DMS153 treated with DMSO at 0.1 percent for 48 hours (cell line): ENCODE measurements around the gene MBLAC1.

Source experiments
- DNase-seq: peaks from one replicate; lab custom pipeline; 2025; ENCODE audit not compliant: unreplicated experiment; lab: John Stamatoyannopoulos, UW

Gene MBLAC1

DNA sequence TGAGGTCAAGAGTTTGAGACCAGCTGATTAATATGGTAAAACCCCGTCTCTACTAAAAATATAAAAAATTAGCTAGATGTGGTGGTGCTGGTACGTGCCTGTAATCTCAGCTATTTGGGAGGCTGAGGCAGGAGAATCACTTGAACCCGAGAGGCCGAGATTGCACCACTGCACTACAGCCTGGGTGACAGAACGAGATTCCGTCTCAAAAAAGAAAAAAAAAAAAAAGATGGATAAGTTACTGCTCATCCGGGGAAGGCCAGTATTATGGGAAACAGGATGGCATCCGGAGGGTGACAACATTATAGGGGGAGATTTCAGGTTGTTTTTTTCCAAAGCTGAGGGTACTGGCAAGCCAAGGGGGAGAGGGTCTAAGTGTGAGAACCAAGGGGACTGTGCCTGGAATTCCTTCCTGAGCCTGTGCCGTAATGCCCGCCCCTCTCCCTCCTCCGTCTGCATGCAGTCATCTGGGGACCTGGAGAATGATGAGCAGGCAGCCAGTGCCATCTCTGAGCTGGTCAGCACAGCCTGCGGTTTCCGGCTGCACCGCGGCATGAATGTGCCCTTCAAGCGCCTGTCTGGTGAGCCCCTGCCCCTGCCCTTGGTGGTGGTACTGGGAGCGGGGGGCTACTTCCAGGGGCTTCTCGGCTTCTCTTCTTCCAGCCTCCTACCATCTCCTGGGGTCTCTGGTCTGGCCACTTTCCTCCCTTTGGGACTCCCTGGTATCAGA is 26.3 kb downstream of the MBLAC1 start:
- DNase-seq, result no peak

- DNase-seq, result no peak
Measured at GRCh38 chr7:100153708-100154535, 27.2 kb downstream of the MBLAC1 start.

DNA sequence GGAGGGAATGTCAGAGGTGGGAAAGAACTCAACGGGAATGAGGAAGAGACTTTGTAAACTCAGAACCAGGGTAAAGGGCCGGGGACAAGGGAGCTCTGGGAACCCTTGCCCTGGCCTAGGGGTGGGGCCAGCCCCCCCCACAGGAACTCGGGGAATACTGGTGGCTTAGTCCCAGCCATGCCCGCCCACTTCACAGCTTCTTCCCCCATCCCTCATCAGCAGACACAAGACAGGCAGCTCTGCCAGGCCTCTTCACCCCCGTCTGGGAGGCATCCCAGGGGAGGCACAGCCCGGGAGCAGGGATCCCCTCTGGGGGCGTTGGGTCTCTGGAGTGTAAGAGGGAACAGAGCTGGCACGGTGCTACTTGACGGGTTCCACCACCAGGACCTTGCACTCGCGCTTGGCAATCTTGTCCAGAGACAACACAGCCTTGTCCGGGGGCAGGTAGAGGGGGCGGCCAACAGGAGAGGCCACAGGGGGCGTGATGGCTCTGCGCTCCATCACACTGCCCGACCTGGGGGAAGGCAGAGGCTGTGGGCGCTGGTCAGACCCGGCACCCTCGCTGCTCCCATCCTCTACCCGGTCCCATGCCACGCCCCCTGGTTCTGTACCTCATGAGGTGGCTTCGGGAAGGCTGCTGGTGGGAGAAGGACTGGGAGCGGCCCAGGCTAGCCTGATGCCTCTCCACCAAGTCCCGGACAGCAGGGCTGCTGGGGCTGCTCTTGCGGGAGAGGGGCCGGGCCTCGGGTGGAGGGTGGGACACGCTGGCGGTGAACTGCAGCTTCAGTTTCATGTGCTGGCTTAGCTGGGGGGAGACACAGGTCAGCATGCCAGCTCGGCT is 28.1 kb downstream of the MBLAC1 start:
- no peak for DNase-seq

GRCh38 chr7:100155553-100156317 is 29.0 kb downstream of the MBLAC1 start:
- DNase-seq, result no peak

DNA sequence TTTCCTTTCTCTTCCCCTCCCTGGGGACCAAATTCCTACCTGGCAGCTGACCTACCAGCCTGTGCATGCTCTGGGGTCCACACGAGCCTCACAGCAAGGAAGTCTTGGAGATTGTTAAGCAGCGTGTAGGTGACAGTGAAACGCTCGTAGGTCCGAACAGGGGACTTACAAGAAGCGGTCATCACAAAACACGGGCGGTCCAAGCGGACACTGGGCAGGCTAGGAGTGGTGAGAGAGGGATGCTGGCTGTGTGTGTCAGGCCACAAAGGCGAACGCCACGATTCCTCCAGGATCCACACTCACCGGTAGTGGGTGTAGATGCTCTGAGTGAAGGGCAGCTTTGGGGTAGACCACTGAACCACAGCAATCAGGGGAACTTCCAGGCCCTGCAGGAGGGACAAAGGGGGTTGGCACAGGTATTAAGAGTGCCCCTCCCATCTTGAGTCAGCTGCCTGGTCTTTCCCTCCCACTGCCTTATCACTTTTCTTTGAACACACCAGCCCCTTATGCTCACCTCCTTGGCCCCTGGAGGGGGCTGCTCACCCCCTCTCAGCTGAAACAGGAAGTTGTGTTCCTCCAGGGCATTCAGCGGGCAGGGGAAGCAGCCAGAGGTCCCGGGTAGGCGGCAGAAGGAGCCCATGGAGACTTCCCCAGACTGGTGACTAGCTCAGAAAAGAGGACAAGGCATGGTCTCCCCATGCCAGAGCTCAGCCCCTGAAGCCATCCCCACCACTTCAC is 29.7 kb downstream of the MBLAC1 start:
- DNase-seq, result no peak

- no peak for DNase-seq
Measured at GRCh38 chr7:100157069-100157333, 30.2 kb downstream of the MBLAC1 start.

- no peak for DNase-seq
Measured at GRCh38 chr7:100157334-100158228, 30.8 kb downstream of the MBLAC1 start.

- peak; percentile 62 for DNase-seq
Measured at GRCh38 chr7:100158229-100159098, 31.7 kb downstream of the MBLAC1 start, which contains the start of gene TRAPPC14. TSS of gene TRAPPC14 (minus strand) at chr7:100158723. CDS start at chr7:100158499, 224 bp downstream.

DNA sequence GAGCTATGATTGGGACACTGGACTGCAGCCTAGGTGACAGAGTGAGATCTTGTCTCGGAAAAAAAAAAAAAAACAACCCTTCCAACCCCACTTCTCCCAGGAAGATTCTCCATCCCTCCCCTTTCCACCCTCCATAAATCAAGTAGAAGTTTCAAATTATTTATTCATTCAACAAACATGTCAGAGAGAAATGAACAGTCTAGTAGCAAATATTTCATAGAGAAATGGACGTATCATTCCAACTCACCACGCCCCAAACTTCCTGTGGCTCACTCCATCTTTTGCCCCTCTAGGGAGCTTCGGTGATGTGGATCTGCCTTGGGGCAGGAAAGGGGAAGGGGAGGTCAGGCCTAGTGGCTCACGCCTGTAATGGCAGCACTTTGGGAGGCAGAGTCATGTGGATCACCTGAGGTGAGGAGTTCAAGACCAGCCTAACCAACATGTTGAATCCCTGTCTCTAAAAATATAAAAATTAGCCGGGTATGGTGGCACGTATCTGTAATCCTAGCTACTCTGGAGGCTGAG is 32.4 kb downstream of the MBLAC1 start:
- DNase-seq, result no peak

DNA sequence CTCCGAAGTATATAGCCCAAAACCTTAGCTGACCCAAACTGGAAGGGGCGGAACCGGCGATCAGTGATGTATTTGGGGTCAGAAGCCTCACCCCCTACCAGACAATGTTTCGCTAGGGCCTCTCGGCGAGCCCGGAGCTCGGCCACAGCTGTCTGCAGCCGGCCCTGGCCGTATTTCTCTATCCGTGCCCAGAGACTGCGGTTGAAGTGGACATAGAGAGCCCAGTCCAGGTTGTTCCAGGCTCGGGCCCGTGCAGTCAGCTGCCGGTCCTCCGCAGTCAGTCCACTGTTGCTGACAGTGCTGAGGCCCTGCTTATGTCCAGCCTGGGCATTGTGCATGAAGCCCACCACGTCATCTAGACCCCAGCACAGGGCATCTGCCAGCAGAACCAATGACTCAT is 33.3 kb downstream of the MBLAC1 start:
- no peak for DNase-seq

DNA sequence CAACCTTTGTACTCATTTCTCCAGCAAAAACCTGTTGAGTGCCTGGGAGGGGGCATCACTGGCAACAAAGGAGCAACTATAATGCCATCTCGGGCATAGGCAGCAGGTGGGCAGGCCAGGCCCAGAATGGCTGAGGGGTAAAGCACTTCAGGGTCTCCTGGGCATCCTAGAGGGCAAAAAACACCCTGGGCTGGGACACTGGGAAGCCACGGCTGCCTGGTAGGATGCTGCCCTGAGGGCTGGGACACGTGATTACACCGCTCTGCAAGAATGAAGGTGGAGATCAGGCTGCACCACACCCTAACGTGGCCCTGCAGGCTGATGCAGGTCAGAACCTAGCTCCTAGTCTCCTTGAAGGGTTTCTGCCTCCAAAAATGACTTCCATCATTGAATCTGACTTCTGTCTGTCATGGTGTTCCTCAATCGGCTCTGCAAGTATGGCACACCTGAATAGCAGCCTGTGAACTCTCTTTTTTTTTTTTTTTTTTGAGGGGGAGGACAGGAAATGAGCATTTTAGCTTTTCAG is 36.3 kb downstream of the MBLAC1 start:
- DNase-seq, result no peak

- DNase-seq, result no peak
Measured at GRCh38 chr7:100163871-100164270, 37.1 kb downstream of the MBLAC1 start.

DNA sequence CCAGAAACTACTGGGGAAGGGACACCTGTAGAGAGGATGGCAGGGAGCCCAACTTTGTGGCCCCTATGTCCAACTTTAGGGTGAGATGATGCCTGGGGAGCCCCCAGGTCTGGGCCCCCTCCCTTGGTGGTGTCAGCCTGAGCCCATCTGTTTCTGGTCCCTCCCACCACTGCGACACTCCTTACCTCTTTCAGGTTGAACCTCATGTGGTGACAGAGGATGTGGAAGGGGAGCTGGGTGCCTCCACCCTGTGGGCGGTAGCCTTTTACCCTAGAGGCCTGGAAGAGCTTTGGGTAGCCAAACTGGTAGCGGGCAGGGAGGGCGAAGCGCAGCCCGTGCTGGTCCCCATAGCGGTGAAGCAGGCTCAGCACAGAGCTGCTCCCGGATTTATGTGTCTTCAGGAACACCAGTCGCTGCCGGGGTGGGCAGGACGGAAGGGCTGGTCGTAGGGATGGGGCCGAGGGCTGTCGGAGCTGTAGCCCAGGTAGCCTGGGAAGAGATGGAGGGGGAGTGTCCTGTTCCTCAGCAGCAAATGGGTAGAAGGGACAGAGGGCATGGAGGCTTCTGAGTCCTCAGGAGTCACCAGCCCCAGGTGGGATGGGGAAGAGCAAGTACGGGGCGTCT is 39.7 kb downstream of the MBLAC1 start:
- no peak for DNase-seq

- DNase-seq, result no peak
Measured at GRCh38 chr7:100166970-100167911, 40.5 kb downstream of the MBLAC1 start.

DNA sequence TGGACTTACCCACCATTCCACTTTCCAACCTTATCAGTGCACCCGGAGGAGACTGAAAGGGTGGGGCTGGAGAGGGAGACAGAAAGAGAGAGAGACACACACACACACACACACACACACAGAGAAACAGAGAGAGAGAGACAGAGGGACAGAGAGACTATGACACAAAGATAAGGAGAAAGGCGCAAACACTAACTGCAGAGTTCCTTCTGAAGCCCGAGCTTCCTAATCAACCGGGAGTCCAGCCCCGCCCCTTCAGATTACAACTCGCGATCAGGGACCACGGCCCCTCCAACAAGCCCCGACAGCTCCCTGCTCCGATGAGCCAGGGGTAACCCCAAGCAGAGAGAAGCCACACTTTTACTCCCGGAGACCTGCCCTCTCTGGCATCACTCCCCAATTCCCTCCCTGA is 41.2 kb downstream of the MBLAC1 start:
- DNase-seq, result no peak

DNA sequence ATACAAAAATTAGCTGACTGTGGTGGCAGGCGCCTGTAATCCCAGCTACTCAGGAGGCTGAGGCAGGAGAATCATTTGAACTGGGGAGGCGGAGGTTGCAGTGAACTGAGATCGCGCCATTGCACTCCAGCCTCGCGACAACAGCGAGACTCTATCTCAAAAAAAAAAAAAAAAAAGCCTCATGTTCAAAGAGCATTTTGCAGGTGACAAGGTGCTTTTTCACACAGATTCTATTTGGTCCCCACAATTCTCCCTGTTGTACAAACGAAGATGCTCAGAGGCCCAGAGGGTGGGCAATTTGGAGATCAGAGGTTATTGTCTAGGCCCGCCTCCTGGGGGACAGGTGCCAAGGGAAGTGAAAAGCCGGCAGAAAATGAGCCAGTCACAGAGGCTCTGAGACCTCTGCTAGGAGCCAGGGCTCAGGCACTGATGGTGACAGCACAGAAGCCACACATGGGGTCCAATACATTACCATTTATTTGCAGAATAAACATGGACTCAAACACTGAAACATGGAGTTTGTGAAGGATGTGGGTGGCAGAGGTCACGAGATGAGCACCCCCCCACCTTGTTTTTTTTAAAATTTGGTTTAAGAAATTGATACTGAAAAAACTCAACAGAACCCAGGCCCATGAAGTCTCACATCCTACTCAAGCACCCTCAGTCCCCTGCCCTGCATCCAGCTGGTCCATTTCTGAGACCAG is 42.5 kb downstream of the MBLAC1 start:
- DNase-seq, result no peak
